ENCODE measurements around the gene LRRC43. TPM values are rescaled to one million over a fixed set of nuclear protein-coding genes. Genes with fewer than 3 reads are reported as not detected.
A peak's percentile ranks its signal among the peaks of the same experiment; 100 is the strongest.

LRRC43 gene
- polyA plus RNA-seq, 3 donors = 4.8 to 8.7 (median 8.0) TPM

- no peak for DNase-seq
Observed at GRCh38 chr12:122216445-122216844, 33.5 kb downstream of the LRRC43 start.

GRCh38 chr12:122225683-122226365, 42.9 kb downstream of the LRRC43 start, which contains the start of gene DIABLO:
Gene DIABLO, minus strand, starts transcription at chr12:122226052. Its CDS starts 38 bp downstream, at chr12:122226014.
- peak; percentile 100 for DNase-seq

GRCh38 chr12:122226366-122227125, 43.6 kb downstream of the LRRC43 start:
- DNase-seq = no peak

- no peak for DNase-seq
Observed at GRCh38 chr12:122227341-122227740, 44.4 kb downstream of the LRRC43 start.

GRCh38 chr12:122228092-122228491, 45.2 kb downstream of the LRRC43 start:
- DNase-seq = no peak

- DNase-seq = no peak
Observed at GRCh38 chr12:122230798-122231197, 47.9 kb downstream of the LRRC43 start.

- DNase-seq = no peak
Observed at GRCh38 chr12:122232691-122233090, 49.8 kb downstream of the LRRC43 start.

GRCh38 chr12:122235741-122236140, 52.8 kb downstream of the LRRC43 start:
- DNase-seq = no peak

- DNase-seq = no peak
Observed at GRCh38 chr12:122238861-122239260, 55.9 kb downstream of the LRRC43 start.

GRCh38 chr12:122243965-122244364, 61.0 kb downstream of the LRRC43 start:
- DNase-seq = no peak

- DNase-seq = no peak
Observed at GRCh38 chr12:122244565-122245371, 61.8 kb downstream of the LRRC43 start.

GRCh38 chr12:122245553-122245952, 62.6 kb downstream of the LRRC43 start:
- DNase-seq = no peak

- no peak for DNase-seq
Observed at GRCh38 chr12:122250047-122250446, 67.1 kb downstream of the LRRC43 start.

GRCh38 chr12:122250536-122250935, 67.6 kb downstream of the LRRC43 start:
- DNase-seq = no peak

Other genes with a start within 250 kb of the LRRC43 start
- 10 to 100 TPM; 39.8 to 45.1 (median 40.7) TPM for gene BCL7A, start 161.2 kb upstream of the LRRC43 start, polyA plus RNA-seq (ENCODE audit: insufficient read length in 3 of 3)
- 10 to 100 TPM; 32.7 to 52.6 (median 46.4) TPM for gene MLXIP, start 104.4 kb upstream of the LRRC43 start, polyA plus RNA-seq (ENCODE audit: insufficient read length in 3 of 3)
- not detected for gene IL31, start 8.9 kb upstream of the LRRC43 start, polyA plus RNA-seq (ENCODE audit: insufficient read length in 3 of 3)
- gene B3GNT4, start 20.6 kb downstream of the LRRC43 start, polyA plus RNA-seq (ENCODE audit: insufficient read length in 3 of 3) = 1 to 10 TPM; 3.6 to 4.5 (median 4.2) TPM
- 10 to 100 TPM; 65.1 to 74.3 (median 70.1) TPM for gene DIABLO, start 42.9 kb downstream of the LRRC43 start, polyA plus RNA-seq (ENCODE audit: insufficient read length in 3 of 3)
- gene VPS33A, start 83.4 kb downstream of the LRRC43 start, polyA plus RNA-seq (ENCODE audit: insufficient read length in 3 of 3) = 10 to 100 TPM; 16.2 to 23.5 (median 18.2) TPM
- gene CLIP1, start 239.5 kb downstream of the LRRC43 start, polyA plus RNA-seq (ENCODE audit: insufficient read length in 3 of 3) = 10 to 100 TPM; 35.9 to 44.5 (median 40.6) TPM